Heart left ventricle (tissue), 13 donors: ENCODE results near the gene GPRIN3.

Experiments used
- POLR2A ChIP-seq, 2 donors: fragments of 450-650 bp; IDR thresholded peaks; one replicate each; pipeline ENCODE4 v1.6.1; 2017; ENCODE audit warnings: antibody characterized with exemption in 2 of 2, mild to moderate bottlenecking in 2 of 2, moderate library complexity in 2 of 2
- TF ChIP-seq, protein P1 (sequence below), 12 donors: fragments of 200-600 bp; sonication (generic) in 4 of 12; IDR thresholded peaks; one replicate each; pipeline versions ENCODE4 v1.5.0 to v1.8.0; 2018 to 2022; ENCODE audit warnings: antibody characterized with exemption in 12 of 12, mild to moderate bottlenecking in 5 of 12
- donor health status: ischemic (EF 13 %, LVEDD 7.1; RV severe dilation, severe dysfunction).
- donor health status: DM: no; HTN: yes; CAD: no.
- donor health status: DM: no; HTN: no; CAD: no.
- donor health status: ischemic (EF 25% LVEDD 6.9; RV normal size, moderate dysfunction).
- donor health status: ischemic (EF 25% LVEDD 5.7; RV mildly dilated, moderate dysfunction).
- donor health status: ischemic (EF 35%, LVEDD 5.7; RV mildly dilated, moderate dysfunction).
- donor health status: nonischemic (EF 11% LVEDD 7.7; RV severe dilation, severe dysfunction).
- donor health status: DM: yes; HTN: yes; CAD: no.
- donor health status: PGD.
- donor health status: ischemic (EF 29% LVEDD 5.4; RV normal size, mild dysfunction).
- donor health status: nonischemic (EF 23%, LVEDD 6.1; RV moderate dilation, normal function).

DNA sequence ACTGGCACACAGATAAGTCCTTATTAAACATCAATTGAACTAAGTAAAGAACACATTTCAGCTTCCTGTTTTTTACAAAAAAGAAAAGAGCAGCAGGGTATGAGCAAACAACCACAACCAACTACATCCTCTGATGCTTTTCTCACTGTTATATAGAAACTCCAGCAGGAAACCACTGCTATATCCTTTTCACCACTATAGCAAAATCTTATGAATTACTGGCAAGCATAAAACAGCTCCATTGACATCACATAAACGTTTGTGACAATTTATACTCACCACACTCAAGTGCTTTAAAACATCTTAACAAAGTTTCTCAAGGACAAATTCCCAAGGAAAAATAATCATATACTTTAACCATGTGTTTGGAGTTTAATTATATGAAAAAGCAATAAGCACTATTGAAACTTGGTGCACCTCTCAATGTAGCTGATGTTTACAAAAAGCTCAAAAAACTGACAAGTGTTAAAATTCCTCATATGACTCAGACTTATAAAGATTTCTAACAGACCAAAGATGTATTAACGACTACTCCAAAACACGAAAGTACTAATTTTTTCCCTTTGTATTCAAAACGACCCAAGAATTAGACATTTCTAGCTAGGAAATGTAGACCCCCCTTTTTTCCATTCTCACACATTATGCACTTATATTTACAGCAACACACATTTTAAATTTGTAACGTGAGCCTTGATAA, 12.9 kb downstream of the GPRIN3 start:
- TF ChIP-seq, protein P1, sequence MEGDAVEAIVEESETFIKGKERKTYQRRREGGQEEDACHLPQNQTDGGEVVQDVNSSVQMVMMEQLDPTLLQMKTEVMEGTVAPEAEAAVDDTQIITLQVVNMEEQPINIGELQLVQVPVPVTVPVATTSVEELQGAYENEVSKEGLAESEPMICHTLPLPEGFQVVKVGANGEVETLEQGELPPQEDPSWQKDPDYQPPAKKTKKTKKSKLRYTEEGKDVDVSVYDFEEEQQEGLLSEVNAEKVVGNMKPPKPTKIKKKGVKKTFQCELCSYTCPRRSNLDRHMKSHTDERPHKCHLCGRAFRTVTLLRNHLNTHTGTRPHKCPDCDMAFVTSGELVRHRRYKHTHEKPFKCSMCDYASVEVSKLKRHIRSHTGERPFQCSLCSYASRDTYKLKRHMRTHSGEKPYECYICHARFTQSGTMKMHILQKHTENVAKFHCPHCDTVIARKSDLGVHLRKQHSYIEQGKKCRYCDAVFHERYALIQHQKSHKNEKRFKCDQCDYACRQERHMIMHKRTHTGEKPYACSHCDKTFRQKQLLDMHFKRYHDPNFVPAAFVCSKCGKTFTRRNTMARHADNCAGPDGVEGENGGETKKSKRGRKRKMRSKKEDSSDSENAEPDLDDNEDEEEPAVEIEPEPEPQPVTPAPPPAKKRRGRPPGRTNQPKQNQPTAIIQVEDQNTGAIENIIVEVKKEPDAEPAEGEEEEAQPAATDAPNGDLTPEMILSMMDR (IDR thresholded peaks at IDR 0.05): no peak
- TF ChIP-seq POLR2A (IDR thresholded peaks at IDR 0.05): no peak
